ENCODE measurements around the gene C4BPB.

GRCh38 chr1:207064561-207064960 is 24.1 kb upstream of the C4BPB start:
- no peak for TF ChIP-seq CTCF (conservative IDR thresholded peaks at IDR 0.05)
- TF ChIP-seq ZFX (IDR thresholded peaks at IDR 0.05), result no peak

Measured in C4-2B (cell line).